ENCODE measurements around the gene MEP1A.
"Not testable (repeated sequence)": the region's sequence is repeated elsewhere in the genome, so short reads cannot be mapped to it uniquely, and the experiment has no call there.

MEP1A gene

DNA sequence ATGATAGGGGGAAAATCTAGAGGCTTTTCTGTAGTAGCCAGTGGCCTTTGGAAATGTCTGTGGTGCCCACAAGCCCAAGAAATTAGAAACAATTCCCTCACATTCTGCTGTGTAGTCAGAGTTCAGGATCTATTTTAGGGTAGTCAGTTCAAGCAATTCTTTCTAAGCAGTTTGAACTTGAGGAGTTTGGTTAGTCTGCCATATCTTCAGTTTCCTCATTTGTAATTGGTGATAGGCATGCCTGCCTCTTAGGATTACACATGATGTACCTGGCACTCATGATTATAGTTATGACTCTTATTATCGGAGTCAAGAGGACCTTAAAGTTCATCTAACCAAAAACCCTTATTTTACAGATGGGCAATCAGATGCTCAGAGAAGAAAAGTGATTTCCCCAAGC, 21.2 kb upstream of the MEP1A start:
- Histone ChIP-seq H2AFZ (ENCODE audit: insufficient read depth, low read length, poor library complexity) (no peak overlapping the region), H3K27ac (ENCODE audit: low read depth, low read length) (no peak overlapping the region), H3K27me3 (ENCODE audit: insufficient read depth, low read length) (no peaks in the 10 kb centered on the region), H4K12ac (ENCODE audit: low read depth, low read length) (no peak overlapping the region), H4K91ac (ENCODE audit: low read depth, low read length) (no peak overlapping the region), H2BK12ac (ENCODE audit: low read length) (no peak overlapping the region), H3K23ac (ENCODE audit: low read length) (no peak overlapping the region), H3K36me3 (ENCODE audit: control insufficient read depth in 1 of 2, insufficient read depth in 2 of 2, low read length in 2 of 2) (no peaks in the 10 kb centered on the region), H3K4me3 (ENCODE audit: low read depth, low read length) (no peak overlapping the region), H2BK120ac (ENCODE audit: insufficient read depth, low read length, poor library complexity) (no peak overlapping the region), H4K8ac (ENCODE audit: low read depth, low read length) (no peak overlapping the region), H3K9me3 (ENCODE audit: insufficient read depth, low read depth, low read length) (no peaks in the 10 kb centered on the region), H3K79me2 (ENCODE audit: control insufficient read depth, insufficient read depth, low read length, poor library complexity) (no peaks in the 10 kb centered on the region), H2BK5ac (ENCODE audit: low read depth, low read length, poor library complexity) (no peak overlapping the region), H3K18ac (ENCODE audit: low read length) (no peak overlapping the region), H3K4me2 (ENCODE audit: low read length) (no peak overlapping the region), H3K79me1 (ENCODE audit: low read length) (no peaks in the 10 kb centered on the region), H3K4ac (ENCODE audit: low read depth, low read length) (no peak overlapping the region), H2AK5ac (ENCODE audit: low read length) (no peak overlapping the region), H3K9ac (ENCODE audit: low read length) (no peak overlapping the region), H3K4me1 (ENCODE audit: control insufficient read depth in 1 of 2, insufficient read depth in 2 of 2, low read length in 2 of 2) (no peaks in the 10 kb centered on the region), H3K14ac (ENCODE audit: low read length) (no peak overlapping the region)
- WGBS (ENCODE audit: extremely low coverage, insufficient coverage, insufficient read length): no CpG with 5 or more reads among the region's 1 CpG
- DNase-seq: no peak

DNA sequence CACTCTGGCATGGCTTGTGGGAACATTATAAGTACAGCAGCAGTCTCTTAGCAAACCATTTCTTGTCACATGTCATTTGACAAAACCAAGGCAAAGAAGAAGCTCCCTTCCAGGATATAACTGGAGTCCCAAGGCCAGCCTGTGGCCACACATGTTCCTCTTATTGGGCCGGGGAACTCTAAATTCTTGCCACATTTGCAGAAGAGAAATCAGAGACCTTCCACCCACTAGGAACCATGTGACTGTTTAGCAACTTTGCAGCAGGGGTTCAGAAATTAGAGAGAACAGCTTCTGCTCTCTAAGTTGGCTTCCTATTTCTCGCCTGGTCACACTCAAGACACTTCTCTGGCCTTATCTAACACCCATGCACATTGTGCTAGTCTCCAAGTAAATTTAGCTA, 20.4 kb upstream of the MEP1A start:
- no peaks in the 10 kb centered on the region for H3K36me3 ChIP-seq (ENCODE audit: control insufficient read depth in 1 of 2, insufficient read depth in 2 of 2, low read length in 2 of 2)
- H3K4me2 ChIP-seq (ENCODE audit: low read length): no peak overlapping the region
- no peak overlapping the region for H2BK12ac ChIP-seq (ENCODE audit: low read length)
- H4K8ac ChIP-seq (ENCODE audit: low read depth, low read length): no peak overlapping the region
- no peak overlapping the region for H3K9ac ChIP-seq (ENCODE audit: low read length)
- no peak overlapping the region for H3K4ac ChIP-seq (ENCODE audit: low read depth, low read length)
- no peaks in the 10 kb centered on the region for H3K79me2 ChIP-seq (ENCODE audit: control insufficient read depth, insufficient read depth, low read length, poor library complexity)
- no peak overlapping the region for H2AK5ac ChIP-seq (ENCODE audit: low read length)
- H3K79me1 ChIP-seq (ENCODE audit: low read length): no peaks in the 10 kb centered on the region
- no peak overlapping the region for H3K23ac ChIP-seq (ENCODE audit: low read length)
- peak; percentile 45 to 65 for DNase-seq
- no peak overlapping the region for H4K91ac ChIP-seq (ENCODE audit: low read depth, low read length)
- H2BK5ac ChIP-seq (ENCODE audit: low read depth, low read length, poor library complexity): no peak overlapping the region
- no peak overlapping the region for H2AFZ ChIP-seq (ENCODE audit: insufficient read depth, low read length, poor library complexity)
- no CpG with 5 or more reads among the region's 2 CpGs for WGBS (ENCODE audit: extremely low coverage, insufficient coverage, insufficient read length)
- no peaks in the 10 kb centered on the region for H3K27me3 ChIP-seq (ENCODE audit: insufficient read depth, low read length)
- no peak overlapping the region for H3K4me3 ChIP-seq (ENCODE audit: low read depth, low read length)
- no peak overlapping the region for H2BK120ac ChIP-seq (ENCODE audit: insufficient read depth, low read length, poor library complexity)
- H3K14ac ChIP-seq (ENCODE audit: low read length): no peak overlapping the region
- H3K18ac ChIP-seq (ENCODE audit: low read length): no peak overlapping the region
- no peak overlapping the region for H4K12ac ChIP-seq (ENCODE audit: low read depth, low read length)
- no peaks in the 10 kb centered on the region for H3K4me1 ChIP-seq (ENCODE audit: control insufficient read depth in 1 of 2, insufficient read depth in 2 of 2, low read length in 2 of 2)
- no peak overlapping the region for H3K27ac ChIP-seq (ENCODE audit: low read depth, low read length)
- no peaks in the 10 kb centered on the region for H3K9me3 ChIP-seq (ENCODE audit: insufficient read depth, low read depth, low read length)

DNA sequence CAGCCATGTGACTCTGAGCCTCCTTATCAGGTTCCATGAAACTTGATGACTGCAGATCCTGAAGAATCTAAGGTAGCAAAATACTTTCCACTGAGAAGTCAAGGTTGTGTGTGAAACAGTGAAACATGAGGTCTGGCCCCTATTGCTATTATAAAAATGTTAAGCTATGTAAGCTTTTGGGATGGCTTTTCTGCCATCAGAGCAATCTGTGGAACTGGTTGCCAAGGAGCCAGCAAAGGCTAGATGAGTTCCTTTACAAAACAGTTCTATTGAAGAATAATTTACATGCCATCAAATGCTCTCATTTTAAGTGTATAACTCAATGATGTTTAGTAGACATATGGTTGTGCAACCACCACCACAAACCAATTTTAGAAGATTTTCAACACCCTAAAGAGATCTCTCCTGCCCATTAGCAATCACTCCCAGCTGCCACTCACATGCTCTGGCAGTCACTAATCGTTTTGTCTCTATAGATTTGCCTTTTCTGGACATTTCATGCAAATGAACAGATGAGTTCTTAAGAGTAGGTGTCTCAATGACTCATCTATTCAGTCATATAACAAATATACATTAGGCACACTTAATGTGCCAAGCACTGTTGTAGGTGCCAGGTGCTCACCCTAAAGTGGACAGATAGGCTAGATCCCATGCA, 19.9 kb upstream of the MEP1A start:
- Histone ChIP-seq H3K18ac (ENCODE audit: low read length) (no peak overlapping the region), H3K27me3 (ENCODE audit: insufficient read depth, low read length) (no peaks in the 10 kb centered on the region), H3K9me3 (ENCODE audit: insufficient read depth, low read depth, low read length) (no peaks in the 10 kb centered on the region), H3K79me1 (ENCODE audit: low read length) (no peaks in the 10 kb centered on the region), H3K4me1 (ENCODE audit: control insufficient read depth in 1 of 2, insufficient read depth in 2 of 2, low read length in 2 of 2) (no peaks in the 10 kb centered on the region), H4K91ac (ENCODE audit: low read depth, low read length) (no peak overlapping the region), H2BK120ac (ENCODE audit: insufficient read depth, low read length, poor library complexity) (no peak overlapping the region), H3K36me3 (ENCODE audit: control insufficient read depth in 1 of 2, insufficient read depth in 2 of 2, low read length in 2 of 2) (no peaks in the 10 kb centered on the region), H3K4me2 (ENCODE audit: low read length) (no peak overlapping the region), H3K4ac (ENCODE audit: low read depth, low read length) (no peak overlapping the region), H3K79me2 (ENCODE audit: control insufficient read depth, insufficient read depth, low read length, poor library complexity) (no peaks in the 10 kb centered on the region), H4K12ac (ENCODE audit: low read depth, low read length) (no peak overlapping the region), H2AFZ (ENCODE audit: insufficient read depth, low read length, poor library complexity) (no peak overlapping the region), H3K4me3 (ENCODE audit: low read depth, low read length) (no peak overlapping the region), H2BK12ac (ENCODE audit: low read length) (no peak overlapping the region), H4K8ac (ENCODE audit: low read depth, low read length) (no peak overlapping the region), H3K23ac (ENCODE audit: low read length) (no peak overlapping the region), H2AK5ac (ENCODE audit: low read length) (no peak overlapping the region), H3K9ac (ENCODE audit: low read length) (no peak overlapping the region), H3K27ac (ENCODE audit: low read depth, low read length) (no peak overlapping the region), H3K14ac (ENCODE audit: low read length) (no peak overlapping the region), H2BK5ac (ENCODE audit: low read depth, low read length, poor library complexity) (no peak overlapping the region)
- no CpG with 5 or more reads among the region's 1 CpG for WGBS (ENCODE audit: extremely low coverage, insufficient coverage, insufficient read length)
- peak; percentile 81 to 91 for DNase-seq

DNA sequence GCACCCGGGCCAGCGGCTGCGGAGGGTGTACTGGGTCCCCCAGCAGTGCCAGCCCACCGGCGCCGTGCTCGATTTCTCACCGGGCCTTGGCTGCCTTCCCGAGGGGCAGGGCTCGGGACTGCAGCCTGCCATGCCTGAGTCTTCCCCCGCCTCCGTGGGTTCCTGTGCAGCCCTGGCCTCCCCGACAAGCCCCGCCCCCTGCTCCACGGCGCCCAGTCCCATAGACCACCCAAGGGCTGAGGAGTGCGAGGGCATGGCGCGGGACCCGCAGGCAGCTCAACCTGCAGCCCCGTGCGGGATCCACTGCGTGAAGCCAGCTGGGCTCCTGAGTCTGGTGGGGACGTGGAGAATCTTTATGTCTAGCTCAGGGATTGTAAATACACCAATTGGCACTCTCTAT, 18.5 kb upstream of the MEP1A start:
- DNase-seq; H3K36me3 ChIP-seq (ENCODE audit: control insufficient read depth in 1 of 2, insufficient read depth in 2 of 2, low read length in 2 of 2); H2BK12ac ChIP-seq (ENCODE audit: low read length); H3K14ac ChIP-seq (ENCODE audit: low read length); H3K4me3 ChIP-seq (ENCODE audit: low read depth, low read length); H3K4me1 ChIP-seq (ENCODE audit: control insufficient read depth in 1 of 2, insufficient read depth in 2 of 2, low read length in 2 of 2); H3K79me2 ChIP-seq (ENCODE audit: control insufficient read depth, insufficient read depth, low read length, poor library complexity); H2AFZ ChIP-seq (ENCODE audit: insufficient read depth, low read length, poor library complexity); H3K27ac ChIP-seq (ENCODE audit: low read depth, low read length); H3K27me3 ChIP-seq (ENCODE audit: insufficient read depth, low read length); H3K9ac ChIP-seq (ENCODE audit: low read length); H3K4me2 ChIP-seq (ENCODE audit: low read length); H4K8ac ChIP-seq (ENCODE audit: low read depth, low read length); H3K4ac ChIP-seq (ENCODE audit: low read depth, low read length); H4K91ac ChIP-seq (ENCODE audit: low read depth, low read length); H3K23ac ChIP-seq (ENCODE audit: low read length); H4K12ac ChIP-seq (ENCODE audit: low read depth, low read length); H3K9me3 ChIP-seq (ENCODE audit: insufficient read depth, low read depth, low read length); H2AK5ac ChIP-seq (ENCODE audit: low read length); H3K79me1 ChIP-seq (ENCODE audit: low read length); H3K18ac ChIP-seq (ENCODE audit: low read length); H2BK120ac ChIP-seq (ENCODE audit: insufficient read depth, low read length, poor library complexity); H2BK5ac ChIP-seq (ENCODE audit: low read depth, low read length, poor library complexity): not testable (repeated sequence)
- no CpG with 5 or more reads among the region's 24 CpGs for WGBS (ENCODE audit: extremely low coverage, insufficient coverage, insufficient read length)

Measured in trophoblast cell (in vitro differentiated cells and primary cell).